Dermis microvascular lymphatic vessel endothelial cell (primary cell): ENCODE measurements around the gene GJD3. TPM values are rescaled to one million over a fixed set of nuclear protein-coding genes. Genes with fewer than 3 reads are reported as not detected.
A peak's percentile ranks its signal among the peaks of the same experiment; 100 is the strongest.
"Not testable (repeated sequence)": the region's sequence is repeated elsewhere in the genome, so short reads cannot be mapped to it uniquely, and the experiment has no call there.

Experiments used
- DNase-seq, 2 donors: peaks; one replicate each; pipeline versions ENCODE4 v3.0.0 to v3.0.0-alpha.2; 2010; ENCODE audit warnings: low read depth in 2 of 2
- total RNA-seq: library from RNA; depleted of rRNA; stranded (reverse); fragments of >200 nt; gene quantifications from 2 replicates; pipeline ENCODE4 v1.2.1, GENCODE V29; 2014

GJD3 gene
- total RNA-seq, 1 donor from 2014 or later: 1.8 TPM

DNA sequence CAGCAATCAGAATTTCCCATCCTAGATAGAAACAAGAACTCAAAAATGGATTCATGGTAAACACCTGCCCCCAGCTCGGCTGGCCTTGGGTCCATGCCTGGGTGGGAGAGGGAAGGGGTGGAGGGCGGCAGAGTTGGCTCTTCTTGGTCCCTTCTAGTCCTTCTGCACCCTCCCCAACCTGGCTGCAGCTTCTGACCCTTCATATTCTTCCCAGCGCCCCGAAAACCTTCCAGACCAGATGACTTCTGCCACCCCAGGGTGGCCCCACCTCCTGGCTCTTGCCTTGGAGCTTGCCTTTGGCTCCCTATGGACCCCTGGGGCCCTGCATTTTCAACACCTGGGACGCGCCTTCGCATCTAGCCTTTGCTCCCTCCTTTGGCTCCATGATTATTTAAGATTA lies 5.4 kb upstream of the GJD3 start:
- no peak for DNase-seq

DNA sequence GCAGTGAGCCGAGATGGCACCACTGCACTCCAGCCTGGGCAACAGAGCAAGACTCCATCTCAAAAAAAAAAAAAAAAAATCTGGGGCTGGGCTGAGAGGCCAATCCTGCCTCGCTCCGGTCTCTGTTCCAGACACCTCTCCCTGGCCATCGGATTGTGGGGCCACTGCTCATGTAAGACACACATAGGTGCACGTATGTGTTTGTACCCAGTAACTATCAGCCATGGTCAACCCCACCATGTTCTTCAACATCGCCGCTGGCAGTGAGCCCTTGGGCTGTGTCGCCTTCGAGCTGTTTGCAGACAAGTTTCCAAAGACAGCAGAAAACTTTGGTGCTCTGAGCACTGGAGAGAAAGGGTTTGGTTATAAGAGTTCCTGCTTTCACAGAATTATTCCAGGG lies 3.2 kb upstream of the GJD3 start:
- DNase-seq: not testable (repeated sequence)

DNA sequence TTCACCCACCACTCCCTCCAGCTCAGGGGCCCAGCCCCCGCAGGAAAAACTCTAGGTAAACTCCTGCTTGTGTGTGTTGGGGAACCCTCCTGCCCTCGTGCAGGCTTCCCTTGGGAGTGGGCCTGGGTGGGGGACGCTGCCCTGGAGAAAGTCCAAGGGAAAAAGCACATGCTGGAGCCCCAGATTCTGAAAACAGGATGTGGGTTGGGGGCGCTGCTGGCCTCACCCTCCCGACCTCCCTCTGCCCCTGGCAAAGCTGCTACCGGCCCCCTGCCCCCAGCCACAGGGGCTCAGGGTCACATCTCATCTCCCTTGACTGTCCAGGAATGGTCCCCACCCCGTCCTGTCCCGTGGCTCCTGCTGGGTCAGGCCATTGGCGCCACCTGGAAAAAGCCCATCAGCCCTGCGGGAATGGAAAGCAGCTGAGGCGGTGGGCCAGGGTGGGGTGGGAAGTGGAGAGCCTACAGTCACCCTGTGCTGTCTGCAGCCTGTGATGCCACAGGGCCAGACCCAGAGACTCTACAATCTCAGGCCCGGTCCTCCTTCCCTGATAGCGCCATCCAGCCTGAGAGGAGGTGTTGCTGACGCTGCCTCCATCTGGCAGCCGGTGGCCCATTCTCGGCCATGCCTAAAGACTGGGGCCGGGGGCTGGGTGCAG lies 2.5 kb upstream of the GJD3 start:
- no peak for DNase-seq

DNA sequence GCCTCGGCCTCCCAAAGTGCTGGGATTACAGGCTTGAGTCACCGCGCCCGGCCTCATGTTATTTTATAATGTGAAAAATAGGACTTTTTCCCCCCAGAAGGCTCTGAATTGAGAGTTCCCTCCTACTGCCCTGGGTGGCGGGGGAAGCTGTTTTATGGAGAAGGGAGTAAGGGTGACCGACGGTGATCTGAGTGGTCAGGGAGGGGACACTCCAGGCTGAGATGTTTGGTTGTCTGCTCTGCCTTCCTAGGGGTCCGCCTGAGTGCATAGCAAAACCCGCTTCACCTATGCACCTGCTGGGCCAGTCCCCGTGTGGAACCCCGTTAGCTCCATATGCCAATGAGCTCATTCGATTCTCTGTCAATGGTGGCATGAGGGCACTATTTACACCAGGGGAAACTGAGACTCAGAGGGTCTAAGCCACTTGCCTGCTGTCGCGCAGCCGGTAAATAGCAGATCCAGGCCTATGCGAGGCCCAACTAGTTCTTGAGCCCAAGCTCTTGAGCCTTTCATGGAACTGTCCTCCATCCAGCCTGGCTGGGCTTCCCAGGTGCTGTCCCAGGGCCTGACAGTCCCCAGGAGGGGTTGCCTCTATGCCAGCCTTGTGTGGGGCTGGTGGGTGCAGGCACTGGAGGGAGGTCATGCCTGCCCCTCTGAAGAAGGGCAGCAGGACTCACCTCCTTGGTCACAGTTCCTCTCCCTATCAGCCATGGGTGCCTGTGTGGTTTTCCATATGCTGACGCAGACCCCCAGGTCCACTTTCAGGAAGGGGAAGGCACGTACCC lies 1.7 kb upstream of the GJD3 start:
- no peak for DNase-seq

DNA sequence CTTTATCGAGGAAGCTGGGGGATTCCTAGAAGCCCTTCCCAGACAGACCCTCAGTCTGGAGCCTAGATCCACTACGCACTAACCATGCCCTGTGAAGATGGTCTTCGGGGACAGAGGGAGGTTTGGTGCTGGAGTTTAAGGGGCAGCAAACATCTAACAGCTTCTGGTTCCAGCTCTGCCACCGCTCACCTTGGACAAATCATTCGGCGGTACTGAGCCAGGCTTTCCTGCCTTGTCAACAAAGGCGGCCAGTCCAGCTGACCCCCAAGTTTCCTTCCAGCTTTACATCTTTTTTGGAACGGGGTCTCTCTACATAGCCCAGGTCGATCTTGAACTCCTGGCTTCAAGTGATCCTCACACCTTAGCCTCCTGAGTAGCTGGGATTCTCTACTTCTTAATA lies 369 bp upstream of the GJD3 start:
- no peak for DNase-seq

DNA sequence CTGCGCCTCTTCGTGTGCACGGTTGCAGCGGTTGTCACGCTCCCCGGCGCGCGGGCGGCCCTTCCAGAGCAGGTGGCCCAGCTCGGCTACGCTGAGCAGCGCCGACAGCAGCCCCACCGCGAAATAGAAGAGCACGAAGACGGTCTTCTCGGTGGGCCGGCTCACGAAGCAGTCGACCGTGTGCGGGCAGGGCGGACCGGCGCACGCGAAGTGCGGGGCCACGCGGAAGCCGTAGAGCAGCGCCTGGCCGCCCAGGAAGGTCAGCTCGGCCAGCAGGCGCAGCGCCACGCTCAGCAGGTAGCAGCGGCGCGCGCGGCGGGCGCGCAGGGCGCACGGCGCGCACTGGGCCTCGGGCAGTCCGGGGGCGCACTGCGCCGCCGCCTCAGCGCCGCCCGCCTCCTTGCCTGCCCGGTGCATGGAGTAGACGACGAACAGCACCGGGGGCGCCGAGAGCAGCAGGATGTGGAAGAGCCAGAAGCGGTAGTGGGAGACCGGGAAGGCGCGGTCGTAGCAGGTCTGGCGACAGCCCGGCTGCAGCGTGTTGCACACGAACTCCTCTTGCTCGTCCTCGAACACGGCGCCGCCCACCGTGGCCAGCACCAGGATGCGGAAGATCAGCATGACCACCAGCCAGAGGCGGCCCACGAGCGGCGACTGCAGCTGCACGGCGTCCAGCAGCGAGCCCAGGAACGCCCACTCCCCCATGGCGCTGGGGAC lies 1.3 kb downstream of the GJD3 start:
- peak; percentile 47 to 58 for DNase-seq

DNA sequence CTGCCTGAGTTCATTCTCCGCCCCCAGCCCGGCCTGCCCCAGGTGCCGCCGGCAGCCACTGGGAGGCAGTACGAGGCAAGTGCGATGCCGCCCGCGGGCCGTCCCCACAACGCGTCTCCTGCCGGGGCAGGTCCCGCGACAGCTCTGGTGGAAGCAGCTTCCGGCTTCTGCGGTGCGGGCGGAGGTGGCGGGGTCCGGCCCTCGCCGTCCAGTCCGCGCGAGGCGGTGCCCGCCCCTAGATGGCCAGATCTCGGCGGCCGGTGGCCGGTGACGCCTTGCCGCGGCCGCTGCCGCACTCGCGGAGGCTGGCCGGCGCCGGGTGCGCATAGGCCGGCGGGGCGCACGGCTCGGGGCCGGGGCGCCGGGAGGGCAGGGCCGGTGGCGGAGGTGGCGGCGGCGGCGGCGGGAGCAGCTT lies 1.8 kb downstream of the GJD3 start:
- DNase-seq: peak; percentile 65 to 85

DNA sequence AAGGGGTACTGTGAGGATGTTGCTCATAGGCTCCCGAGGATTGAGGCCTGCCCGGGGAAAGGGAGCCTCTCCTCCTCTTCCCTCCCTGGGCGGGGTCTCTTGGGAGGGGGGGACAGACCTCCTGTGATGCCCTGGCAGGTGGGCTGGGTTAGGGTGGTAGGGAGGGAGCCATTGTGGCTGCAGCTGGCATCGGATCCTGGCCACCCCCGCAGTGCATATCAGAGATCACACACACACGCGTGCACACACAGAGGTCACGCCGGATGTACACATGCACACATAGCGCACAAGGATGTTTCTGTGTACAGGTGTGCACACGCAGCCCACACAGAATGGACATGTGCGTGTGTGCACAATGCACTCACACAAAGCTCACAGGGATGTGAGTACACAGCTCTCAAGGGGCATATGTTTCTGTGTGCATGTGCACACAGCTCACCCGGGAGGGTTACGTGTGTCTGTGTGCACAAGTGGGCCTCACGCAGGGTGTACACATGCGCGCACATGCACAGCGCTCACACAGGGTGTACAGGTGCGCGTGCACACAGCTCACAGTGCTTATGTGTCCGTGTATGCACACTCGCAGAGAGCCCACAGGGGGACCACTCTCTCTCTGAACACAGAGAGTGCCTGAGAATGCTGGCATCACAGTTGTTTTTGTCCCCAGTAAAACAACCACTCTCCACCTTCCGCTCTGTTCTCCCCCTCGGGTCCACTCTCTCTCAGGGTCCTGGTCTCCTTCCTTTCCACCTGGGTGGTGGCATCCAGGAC lies 2.4 kb downstream of the GJD3 start:
- DNase-seq: no peak

DNA sequence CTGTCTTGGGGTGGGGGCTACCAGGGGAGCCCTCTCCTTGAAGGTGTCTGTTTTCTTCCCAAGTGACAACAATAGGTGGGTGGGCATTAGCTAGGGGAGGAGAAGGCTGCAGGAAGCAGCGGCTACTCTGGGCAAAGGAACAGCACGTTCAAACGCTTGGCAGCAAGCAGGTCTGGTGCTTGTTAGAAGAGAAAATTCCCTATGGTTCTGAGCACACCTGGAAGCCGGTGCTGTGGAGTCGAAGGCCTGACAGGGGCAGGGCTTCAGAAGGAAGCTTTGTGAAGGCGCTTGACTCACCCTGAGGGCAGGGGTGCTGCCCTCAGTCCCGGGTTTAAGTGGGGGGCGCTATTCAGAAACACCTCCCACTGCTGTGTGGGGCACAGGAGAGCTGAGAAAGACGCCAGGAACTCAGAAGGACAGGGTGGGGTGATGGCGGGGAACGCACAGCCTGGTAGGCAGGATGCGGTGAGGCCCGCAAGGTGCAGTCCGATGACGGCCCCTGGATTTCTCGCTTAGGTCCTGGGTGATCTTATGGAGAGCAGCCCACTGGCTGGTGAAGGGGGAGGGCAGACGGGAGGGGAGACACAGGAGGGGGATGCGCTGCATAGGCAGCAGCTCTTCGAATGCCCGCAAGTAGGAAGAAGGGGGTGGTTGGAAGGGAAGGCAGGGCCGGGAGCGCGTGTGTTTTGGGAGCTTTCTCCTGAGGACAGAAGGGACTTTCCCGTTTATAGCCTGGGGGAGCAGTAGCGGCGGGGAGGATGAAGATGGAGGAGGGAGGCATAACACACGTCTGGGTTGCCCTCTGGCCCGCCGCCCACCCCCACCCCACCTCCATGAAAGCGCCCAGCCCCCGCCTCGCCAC lies 3.2 kb downstream of the GJD3 start:
- DNase-seq: no peak

DNA sequence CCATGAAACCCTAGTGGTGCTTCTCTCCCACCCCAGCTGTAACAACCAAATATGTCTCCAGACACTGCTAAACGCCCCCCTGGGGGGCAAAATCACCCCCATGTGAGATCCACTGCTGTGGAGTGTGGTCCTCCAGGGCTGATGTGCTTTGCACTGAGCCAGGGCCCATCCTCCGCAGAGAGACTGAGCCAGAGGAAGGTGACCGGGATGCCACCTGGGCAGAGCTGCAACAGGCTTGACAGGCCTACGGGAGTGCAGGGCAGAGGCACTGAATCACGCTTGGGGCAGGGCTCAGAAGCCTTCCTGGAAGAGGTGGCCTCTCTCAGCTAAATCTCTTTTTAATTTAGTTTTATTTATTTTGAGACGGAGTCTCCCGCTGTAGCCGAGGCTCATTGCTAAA lies 4.4 kb downstream of the GJD3 start:
- no peak for DNase-seq

DNA sequence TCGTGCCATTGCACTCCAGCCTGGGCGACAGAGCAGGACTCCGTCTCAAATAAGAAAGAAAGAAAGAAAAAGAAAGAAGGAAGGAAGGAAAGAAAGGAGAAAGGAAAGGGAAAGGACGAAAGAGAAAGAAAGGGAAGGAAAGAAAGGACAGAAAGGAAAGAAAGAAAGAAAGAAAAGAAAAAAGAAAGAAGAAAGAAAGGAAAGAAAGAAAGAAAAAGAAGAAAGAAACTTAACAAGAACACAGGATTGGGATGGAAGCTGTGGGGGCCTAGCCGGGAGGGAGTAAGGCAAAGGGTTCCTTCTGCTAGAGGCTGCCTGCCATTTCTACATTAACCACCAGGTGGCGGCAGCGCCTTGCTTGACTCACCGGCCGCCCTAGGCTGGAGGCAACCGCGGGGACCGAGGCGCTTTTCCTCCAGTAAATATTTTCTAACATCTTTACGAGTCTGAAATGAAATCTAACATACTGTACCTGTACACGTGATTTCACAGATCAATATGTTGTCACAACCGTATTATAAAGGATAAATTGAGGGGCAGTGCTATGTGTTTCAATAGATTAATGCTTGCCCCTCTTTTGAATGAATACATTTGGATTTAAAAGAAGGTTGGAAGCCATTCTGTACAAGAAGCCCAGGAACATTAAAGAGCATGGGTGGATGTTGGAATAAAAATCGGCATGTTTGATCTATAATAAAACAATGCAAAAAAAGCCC lies 6.1 kb downstream of the GJD3 start:
- DNase-seq: peak; percentile 57 to 85

DNA sequence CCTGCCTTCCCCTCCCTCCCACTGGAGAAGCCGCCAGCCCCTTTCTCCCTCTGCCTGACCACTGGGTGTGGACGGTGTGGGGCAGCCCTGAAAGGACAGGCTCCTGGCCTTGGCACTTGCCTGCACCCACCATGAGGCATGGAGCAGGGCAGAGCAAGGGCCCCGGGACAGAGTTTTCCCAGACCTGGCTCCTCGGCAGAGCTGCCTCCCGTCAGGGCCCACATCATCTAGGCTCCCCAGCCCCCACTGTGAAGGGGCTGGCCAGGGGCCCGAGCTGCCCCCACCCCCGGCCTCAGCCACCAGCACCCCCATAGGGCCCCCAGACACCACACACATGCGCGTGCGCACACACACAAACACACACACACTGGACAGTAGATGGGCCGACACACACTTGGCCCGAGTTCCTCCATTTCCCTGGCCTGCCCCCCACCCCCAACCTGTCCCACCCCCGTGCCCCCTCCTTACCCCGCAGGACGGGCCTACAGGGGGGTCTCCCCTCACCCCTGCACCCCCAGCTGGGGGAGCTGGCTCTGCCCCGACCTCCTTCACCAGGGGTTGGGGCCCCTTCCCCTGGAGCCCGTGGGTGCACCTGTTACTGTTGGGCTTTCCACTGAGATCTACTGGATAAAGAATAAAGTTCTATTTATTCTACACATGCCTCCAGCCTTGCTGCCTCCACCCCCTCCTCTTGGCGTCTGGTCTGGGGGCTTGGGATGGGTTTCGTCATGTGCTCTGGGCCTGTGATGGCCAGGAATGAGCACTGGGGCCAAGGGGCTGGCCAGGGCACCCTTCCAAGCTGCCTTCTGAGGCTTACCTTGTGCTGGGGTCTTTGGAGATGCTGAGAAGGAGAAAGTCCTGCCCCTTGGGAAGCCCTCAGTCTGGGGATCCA lies 7.3 kb downstream of the GJD3 start:
- DNase-seq: no peak

DNA sequence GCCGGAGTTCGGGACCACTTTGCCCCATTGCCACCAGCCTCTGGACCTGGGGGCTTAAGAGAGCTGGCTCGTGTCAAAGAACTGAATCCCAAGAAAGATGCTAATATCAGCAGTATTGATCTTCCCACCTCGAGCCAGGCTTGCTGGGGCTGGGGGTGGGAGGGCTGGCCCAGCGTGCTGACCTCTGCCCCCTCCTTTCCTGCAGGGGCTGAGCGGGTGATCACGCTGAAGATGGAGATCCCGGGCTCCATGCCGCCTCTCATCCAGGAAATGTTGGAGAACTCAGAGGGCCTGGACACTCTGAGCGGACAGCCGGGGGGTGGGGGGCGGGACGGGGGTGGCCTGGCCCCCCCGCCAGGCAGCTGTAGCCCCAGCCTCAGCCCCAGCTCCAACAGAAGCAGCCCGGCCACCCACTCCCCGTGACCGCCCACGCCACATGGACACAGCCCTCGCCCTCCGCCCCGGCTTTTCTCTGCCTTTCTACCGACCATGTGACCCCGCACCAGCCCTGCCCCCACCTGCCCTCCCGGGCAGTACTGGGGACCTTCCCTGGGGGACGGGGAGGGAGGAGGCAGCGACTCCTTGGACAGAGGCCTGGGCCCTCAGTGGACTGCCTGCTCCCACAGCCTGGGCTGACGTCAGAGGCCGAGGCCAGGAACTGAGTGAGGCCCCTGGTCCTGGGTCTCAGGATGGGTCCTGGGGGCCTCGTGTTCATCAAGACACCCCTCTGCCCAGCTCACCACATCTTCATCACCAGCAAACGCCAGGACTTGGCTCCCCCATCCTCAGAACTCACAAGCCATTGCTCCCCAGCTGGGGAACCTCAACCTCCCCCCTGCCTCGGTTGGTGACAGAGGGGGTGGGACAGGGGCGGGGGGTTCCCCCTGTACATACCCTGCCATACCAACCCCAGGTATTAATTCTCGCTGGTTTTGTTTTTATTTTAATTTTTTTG lies 8.5 kb downstream of the GJD3 start:
- no peak for DNase-seq

DNA sequence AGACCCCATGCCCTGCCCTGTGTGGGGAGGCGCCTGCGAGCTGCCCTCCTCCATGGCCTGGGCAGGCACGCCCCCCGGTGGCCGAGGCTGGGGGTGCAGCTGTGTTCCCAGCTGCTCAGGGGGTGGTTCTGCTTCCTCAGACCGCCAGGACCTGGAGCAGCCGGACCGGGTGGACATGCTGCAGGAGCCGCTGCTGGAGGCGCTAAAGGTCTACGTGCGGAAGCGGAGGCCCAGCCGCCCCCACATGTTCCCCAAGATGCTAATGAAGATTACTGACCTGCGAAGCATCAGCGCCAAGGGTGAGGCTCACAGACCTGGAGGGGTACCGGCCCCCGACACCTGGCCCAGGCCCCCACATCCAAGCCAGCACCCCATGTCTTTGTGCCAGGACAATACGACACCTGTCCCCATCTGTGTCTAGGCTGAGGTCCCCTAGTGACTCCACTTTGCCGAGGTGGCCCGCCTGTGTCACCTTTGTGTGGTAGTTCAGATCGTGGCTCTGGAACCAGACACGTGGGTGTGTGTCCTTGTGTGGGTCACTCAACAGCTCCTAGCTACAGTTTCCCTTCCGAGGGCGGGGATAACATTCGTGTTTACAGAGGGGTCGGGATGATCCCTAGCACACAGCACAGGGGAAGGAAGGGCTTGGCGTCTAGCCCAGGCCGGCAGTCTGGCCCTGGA lies 9.3 kb downstream of the GJD3 start:
- DNase-seq: peak; percentile 47 to 69

DNA sequence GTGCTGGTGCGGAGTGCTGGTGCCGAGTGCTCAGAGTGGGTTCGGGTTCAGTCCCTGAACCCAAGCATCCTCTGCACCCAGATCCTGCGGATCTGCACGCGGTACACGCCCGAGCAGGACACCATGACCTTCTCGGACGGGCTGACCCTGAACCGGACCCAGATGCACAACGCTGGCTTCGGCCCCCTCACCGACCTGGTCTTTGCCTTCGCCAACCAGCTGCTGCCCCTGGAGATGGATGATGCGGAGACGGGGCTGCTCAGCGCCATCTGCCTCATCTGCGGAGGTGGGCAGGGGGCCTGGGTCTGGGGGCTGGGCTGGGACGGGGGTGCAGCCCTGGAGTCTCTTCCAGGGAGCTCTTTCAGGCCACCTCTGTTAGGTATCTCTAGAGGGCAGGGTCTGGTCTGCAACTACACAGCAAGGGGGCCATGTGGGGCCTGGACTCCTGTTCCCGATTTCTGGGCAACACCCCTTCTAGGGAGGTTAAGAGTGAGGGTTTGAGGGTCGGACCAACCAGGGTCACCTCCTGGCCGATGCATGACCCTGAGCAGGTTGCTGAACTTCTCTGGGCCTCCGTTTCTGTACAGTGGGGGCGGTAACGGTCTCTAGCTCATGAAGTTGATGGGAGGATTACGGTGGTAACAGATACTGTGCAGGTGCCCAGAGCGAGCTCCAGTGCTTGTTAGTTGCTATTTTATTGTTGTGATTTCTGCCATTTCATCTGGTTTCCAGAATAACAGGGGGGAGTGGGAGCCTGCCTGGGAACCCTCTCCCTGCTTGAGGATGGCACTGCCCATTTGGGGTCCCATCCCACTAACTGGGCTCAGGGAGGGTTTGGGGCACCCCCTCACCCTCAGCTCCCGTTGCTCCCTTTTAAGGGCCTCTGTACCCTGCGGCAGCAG lies 10.1 kb downstream of the GJD3 start:
- DNase-seq: no peak

DNA sequence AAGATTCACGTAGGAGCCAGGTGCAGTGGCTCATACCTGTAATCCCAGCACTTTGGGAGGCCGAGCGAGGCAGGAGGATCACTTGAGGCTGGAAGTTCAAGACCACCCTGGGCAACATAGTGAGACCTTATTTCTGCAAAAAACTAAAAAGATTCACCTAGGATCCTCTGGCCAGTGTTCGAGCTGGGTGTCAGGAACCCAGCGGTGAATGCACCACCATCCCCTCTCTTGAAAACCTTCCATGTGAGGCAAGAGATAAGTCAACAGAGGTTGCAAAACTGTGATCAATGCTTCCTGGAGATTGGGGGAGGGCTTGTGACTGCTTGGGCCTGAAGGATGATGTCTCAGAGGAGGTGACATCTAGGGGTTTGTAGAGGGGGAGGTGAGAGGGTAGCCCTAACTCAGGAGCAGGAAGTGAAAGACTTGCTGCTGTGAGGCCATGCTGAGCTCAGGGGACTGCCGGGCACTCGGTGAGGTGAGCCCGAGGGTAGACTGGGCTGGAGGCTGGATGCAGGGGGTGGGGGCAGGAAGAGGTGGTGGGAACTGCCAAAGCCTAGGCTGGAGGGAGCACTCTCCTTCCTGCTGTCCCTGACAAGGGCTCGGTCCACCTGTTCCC lies 11.7 kb downstream of the GJD3 start:
- no peak for DNase-seq
